HUES48 (cell line): ENCODE results near the gene NCSTN.
A peak's percentile ranks its signal among the peaks of the same experiment; 100 is the strongest.

ENCODE experiments used
- H3K27ac ChIP-seq: one replicate; pipeline ENCODE4 v1.7.0; 2013; ENCODE audit warnings: low read depth, low read length, inconsistent platforms
- H3K27me3 ChIP-seq: 2 replicates; pipeline ENCODE4 v1.6.1; 2013; ENCODE audit warnings: mild to moderate bottlenecking, low read length; ENCODE audit not compliant: control insufficient read depth, insufficient read depth
- H3K36me3 ChIP-seq: 2 replicates; pipeline ENCODE4 v1.6.1; 2013; ENCODE audit warnings: low read length; ENCODE audit not compliant: control insufficient read depth, insufficient read depth
- H3K4me1 ChIP-seq: 2 replicates; pipeline ENCODE4 v1.6.1; 2013; ENCODE audit warnings: mild to moderate bottlenecking, low read length; ENCODE audit not compliant: control insufficient read depth, insufficient read depth
- H3K4me3 ChIP-seq: 2 replicates; pipeline ENCODE4 v1.5.1; 2013; ENCODE audit warnings: mild to moderate bottlenecking, low read depth, low read length
- H3K9ac ChIP-seq: 2 replicates; pipeline ENCODE4 v1.6.1; 2013; ENCODE audit warnings: mild to moderate bottlenecking, low read depth, low read length, moderate library complexity
- H3K9me3 ChIP-seq: 2 replicates; pipeline ENCODE4 v1.6.1; 2013; ENCODE audit warnings: low read length; ENCODE audit not compliant: control insufficient read depth, insufficient read depth

The NCSTN gene

GRCh38 chr1:160406131-160406968 lies 63.2 kb downstream of the NCSTN start:
- Histone ChIP-seq H3K36me3 (peaks cover 7% of the 10 kb centered on the region; the same call in 1 of the 2 replicates), H3K9me3 (no peaks in the 10 kb centered on the region), H3K4me1 (peaks cover 67% of the 10 kb centered on the region), H3K9ac (no peak overlapping the region), H3K4me3 (no peak overlapping the region), H3K27me3 (no peaks in the 10 kb centered on the region), H3K27ac (no peak overlapping the region)

GRCh38 chr1:160407839-160408801 lies 64.9 kb downstream of the NCSTN start:
- Histone ChIP-seq H3K27ac (peak overlapping the region; percentile 81), H3K27me3 (no peaks in the 10 kb centered on the region), H3K4me1 (peaks cover 53% of the 10 kb centered on the region), H3K9me3 (no peaks in the 10 kb centered on the region), H3K4me3 (no peak overlapping the region), H3K9ac (no peak overlapping the region), H3K36me3 (peaks cover 7% of the 10 kb centered on the region; the same call in 1 of the 2 replicates)
